ENCODE data around the gene KRTAP22-1. TPM values are rescaled to one million over a fixed set of nuclear protein-coding genes. Genes with fewer than 3 reads are reported as not detected.

The KRTAP22-1 gene
- total RNA-seq, 1 experiment from 2014 or later = not detected

- Histone ChIP-seq H3K27me3 (replicated peaks; ENCODE audit: insufficient read depth, low read depth, low read length, poor library complexity) (no peaks in the 10 kb centered on the region), H3K9me3 (ENCODE audit: low read depth, low read length, poor library complexity, severe bottlenecking) (no peaks in the 10 kb centered on the region), H3K4me1 (ENCODE audit: insufficient read depth, low read length, poor library complexity, severe bottlenecking) (no peaks in the 10 kb centered on the region), H3K27ac (ENCODE audit: low read depth, low read length, poor library complexity, severe bottlenecking) (no peak overlapping the region), H3K36me3 (ENCODE audit: insufficient read depth, low read length, poor library complexity, severe bottlenecking) (no peaks in the 10 kb centered on the region), H3K4me3 (ENCODE audit: low read depth, low read length, poor library complexity, severe bottlenecking) (no peak overlapping the region)
- DNase-seq (ENCODE audit: low spot score) = no peak
- TF ChIP-seq CTCF (conservative IDR thresholded peaks at IDR 0.05; ENCODE audit: low read depth, low read length) (no peak), EZH2 (IDR thresholded peaks at IDR 0.05; ENCODE audit: borderline replicate concordance, low read depth, low read length, poor library complexity, severe bottlenecking) (no peak)
- ChIA-PET CTCF (no interaction called here), POLR2A (ENCODE audit: low non-redundant PET) (no interaction called here)
- BruUV-seq (replicated peaks) = no TSS peak
- intact Hi-C loops (cut with micrococcal nuclease; ENCODE audit: unreplicated experiment) = no loop called here
Observed at GRCh38 chr21:30628109-30628508, 27.2 kb downstream of the KRTAP22-1 start.

- peaks cover 5% of the 10 kb centered on the region for H3K9me3 ChIP-seq (ENCODE audit: low read depth, low read length, poor library complexity, severe bottlenecking)
- no peaks in the 10 kb centered on the region for H3K36me3 ChIP-seq (ENCODE audit: insufficient read depth, low read length, poor library complexity, severe bottlenecking)
- ChIA-PET CTCF (no interaction called here), POLR2A (ENCODE audit: low non-redundant PET) (no interaction called here)
- no peak overlapping the region for H3K27ac ChIP-seq (ENCODE audit: low read depth, low read length, poor library complexity, severe bottlenecking)
- H3K27me3 ChIP-seq (replicated peaks; ENCODE audit: insufficient read depth, low read depth, low read length, poor library complexity) = no peaks in the 10 kb centered on the region
- intact Hi-C loops (cut with micrococcal nuclease; ENCODE audit: unreplicated experiment) = no loop called here
- no peaks in the 10 kb centered on the region for H3K4me1 ChIP-seq (ENCODE audit: insufficient read depth, low read length, poor library complexity, severe bottlenecking)
- no TSS peak for BruUV-seq (replicated peaks)
- H3K4me3 ChIP-seq (ENCODE audit: low read depth, low read length, poor library complexity, severe bottlenecking) = no peak overlapping the region
- TF ChIP-seq CTCF (conservative IDR thresholded peaks at IDR 0.05; ENCODE audit: low read depth, low read length) = no peak
- TF ChIP-seq EZH2 (IDR thresholded peaks at IDR 0.05; ENCODE audit: borderline replicate concordance, low read depth, low read length, poor library complexity, severe bottlenecking) = no peak
- DNase-seq (ENCODE audit: low spot score) = no peak
Observed at GRCh38 chr21:30629200-30629599, 28.3 kb downstream of the KRTAP22-1 start.

GRCh38 chr21:30634906-30635305 is 34.0 kb downstream of the KRTAP22-1 start, which contains the start of gene KRTAP20-2:
TSS of gene KRTAP20-2 (plus strand) at chr21:30635206. CDS start at chr21:30635264, 58 bp downstream.
- no TSS peak for BruUV-seq (replicated peaks)
- ChIA-PET POLR2A (ENCODE audit: low non-redundant PET) (no interaction called here), CTCF (no interaction called here)
- intact Hi-C loops (cut with micrococcal nuclease; ENCODE audit: unreplicated experiment) = no loop called here
- no peak for TF ChIP-seq EZH2 (IDR thresholded peaks at IDR 0.05; ENCODE audit: borderline replicate concordance, low read depth, low read length, poor library complexity, severe bottlenecking)
- no peak for TF ChIP-seq CTCF (conservative IDR thresholded peaks at IDR 0.05; ENCODE audit: low read depth, low read length)
- Histone ChIP-seq H3K4me3 (ENCODE audit: low read depth, low read length, poor library complexity, severe bottlenecking) (no peak within 1 kb of the TSS), H3K36me3 (ENCODE audit: insufficient read depth, low read length, poor library complexity, severe bottlenecking) (no peaks in the 10 kb centered on the region), H3K4me1 (ENCODE audit: insufficient read depth, low read length, poor library complexity, severe bottlenecking) (no peaks in the 10 kb centered on the region), H3K27ac (ENCODE audit: low read depth, low read length, poor library complexity, severe bottlenecking) (no peak within 1 kb of the TSS), H3K9me3 (ENCODE audit: low read depth, low read length, poor library complexity, severe bottlenecking) (peaks cover 19% of the 10 kb centered on the region), H3K27me3 (replicated peaks; ENCODE audit: insufficient read depth, low read depth, low read length, poor library complexity) (no peaks in the 10 kb centered on the region)
- DNase-seq (ENCODE audit: low spot score) = no peak

All from A673 (cell line).